Activated T-helper 17 cell treated with anti-CD3 and anti-CD28 coated beads, Interleukin-2, amount 50 U/mL, for 72 hours (primary cell): ENCODE data around the gene PXMP4. TPM values are rescaled to one million over a fixed set of nuclear protein-coding genes. Genes with fewer than 3 reads are reported as not detected.

Source experiments
- ATAC-seq: fragments of 150-1000 bp; cut with Tn5 transposase; replicated peaks from 2 replicates; pipeline ENCODE4 v1.10.0; 2021; ENCODE audit warnings: mild to moderate bottlenecking, moderate library complexity
- H3K27ac Mint-ChIP-seq: one replicate; pipeline ENCODE4 v1.8.0; 2022; ENCODE audit warnings: mixed read lengths
- H3K27me3 Mint-ChIP-seq: one replicate; pipeline ENCODE4 v1.8.0; 2022; ENCODE audit warnings: mixed read lengths
- H3K36me3 Mint-ChIP-seq: one replicate; pipeline ENCODE4 v1.8.0; 2022; ENCODE audit warnings: low read depth, mild to moderate bottlenecking, mixed read lengths
- H3K4me1 Mint-ChIP-seq: one replicate; pipeline ENCODE4 v1.8.0; 2022; ENCODE audit warnings: mixed read lengths
- H3K4me3 Mint-ChIP-seq: one replicate; pipeline ENCODE4 v1.8.0; 2022; ENCODE audit warnings: mild to moderate bottlenecking, mixed read lengths
- H3K9me3 Mint-ChIP-seq: one replicate; pipeline ENCODE4 v1.8.0; 2022; ENCODE audit warnings: mixed read lengths
- total RNA-seq, 2 donors: library from RNA; stranded (reverse); gene quantifications; one replicate each; pipeline ENCODE4 v1.2.3, GENCODE V29; 2022

Gene PXMP4
- total RNA-seq, 2 donors from 2014 or later = 6.7 to 8.0 TPM

- Mint-ChIP-seq H3K4me3 (peak overlapping the region; percentile 71), H3K4me1 (peaks cover 24% of the 10 kb centered on the region), H3K27ac (peak overlapping the region; percentile 84), H3K36me3 (peaks cover 19% of the 10 kb centered on the region), H3K27me3 (no peaks in the 10 kb centered on the region), H3K9me3 (no peaks in the 10 kb centered on the region)
- ATAC-seq = no peak
Observed at GRCh38 chr20:33687370-33687915, 32.7 kb downstream of the PXMP4 start.

GRCh38 chr20:33686984-33687366, 33.1 kb downstream of the PXMP4 start:
- peak overlapping the region; percentile 21 for H3K27ac Mint-ChIP-seq
- peaks cover 27% of the 10 kb centered on the region for H3K4me1 Mint-ChIP-seq
- H3K4me3 Mint-ChIP-seq = peak overlapping the region; percentile 71
- peaks cover 20% of the 10 kb centered on the region for H3K36me3 Mint-ChIP-seq
- no peaks in the 10 kb centered on the region for H3K27me3 Mint-ChIP-seq
- H3K9me3 Mint-ChIP-seq = no peaks in the 10 kb centered on the region
- ATAC-seq = no peak

GRCh38 chr20:33686100-33686983, 33.8 kb downstream of the PXMP4 start, which contains the start of gene E2F1:
E2F1 (minus strand) TSS chr20:33686385; CDS start chr20:33686264, 121 bp downstream.
- Mint-ChIP-seq H3K27me3 (no peaks in the 10 kb centered on the region), H3K4me1 (peaks cover 32% of the 10 kb centered on the region), H3K27ac (peak within 1 kb of the TSS; percentile 84), H3K36me3 (peaks cover 20% of the 10 kb centered on the region), H3K9me3 (no peaks in the 10 kb centered on the region), H3K4me3 (peak within 1 kb of the TSS; percentile 85)
- ATAC-seq = peak; percentile 91

- peaks cover 39% of the 10 kb centered on the region for H3K4me1 Mint-ChIP-seq
Observed at GRCh38 chr20:33685328-33686099, 34.6 kb downstream of the PXMP4 start.

GRCh38 chr20:33684533-33685327, 35.4 kb downstream of the PXMP4 start:
- Mint-ChIP-seq H3K36me3 (peaks cover 27% of the 10 kb centered on the region), H3K4me3 (peak overlapping the region; percentile 85), H3K27me3 (no peaks in the 10 kb centered on the region), H3K27ac (peak overlapping the region; percentile 84), H3K9me3 (no peaks in the 10 kb centered on the region), H3K4me1 (peaks cover 36% of the 10 kb centered on the region)
- ATAC-seq = no peak

More at GRCh38 chr20:33685328-33686099, 34.6 kb downstream of the PXMP4 start:
- Mint-ChIP-seq H3K36me3 (peaks cover 24% of the 10 kb centered on the region), H3K9me3 (no peaks in the 10 kb centered on the region), H3K27me3 (no peaks in the 10 kb centered on the region), H3K4me3 (peak overlapping the region; percentile 85), H3K27ac (peak overlapping the region; percentile 84)
- peak; percentile 54 for ATAC-seq

GRCh38 chr20:33681728-33682353, 38.3 kb downstream of the PXMP4 start:
- Mint-ChIP-seq H3K27ac (peak overlapping the region; percentile 51), H3K27me3 (no peaks in the 10 kb centered on the region), H3K4me3 (peak overlapping the region; percentile 40), H3K4me1 (peaks cover 28% of the 10 kb centered on the region), H3K9me3 (no peaks in the 10 kb centered on the region), H3K36me3 (peaks cover 55% of the 10 kb centered on the region)
- ATAC-seq = no peak

- Mint-ChIP-seq H3K4me3 (peak overlapping the region; percentile 40), H3K27me3 (no peaks in the 10 kb centered on the region), H3K9me3 (no peaks in the 10 kb centered on the region), H3K27ac (peak overlapping the region; percentile 51), H3K4me1 (peaks cover 23% of the 10 kb centered on the region), H3K36me3 (peaks cover 60% of the 10 kb centered on the region)
- ATAC-seq = no peak
Observed at GRCh38 chr20:33681288-33681687, 38.8 kb downstream of the PXMP4 start.

GRCh38 chr20:33680686-33681085, 39.4 kb downstream of the PXMP4 start:
- Mint-ChIP-seq H3K27me3 (no peaks in the 10 kb centered on the region), H3K4me1 (peaks cover 23% of the 10 kb centered on the region), H3K4me3 (peak overlapping the region; percentile 46), H3K36me3 (peaks cover 61% of the 10 kb centered on the region), H3K27ac (peak overlapping the region; percentile 46), H3K9me3 (no peaks in the 10 kb centered on the region)
- ATAC-seq = no peak

- Mint-ChIP-seq H3K4me3 (peak overlapping the region; percentile 46), H3K4me1 (peaks cover 27% of the 10 kb centered on the region), H3K36me3 (peaks cover 54% of the 10 kb centered on the region)
Observed at GRCh38 chr20:33679758-33680485, 40.2 kb downstream of the PXMP4 start.

GRCh38 chr20:33677991-33678702, 42.0 kb downstream of the PXMP4 start:
- Mint-ChIP-seq H3K27ac (peak overlapping the region; percentile 74), H3K4me1 (peaks cover 29% of the 10 kb centered on the region), H3K4me3 (peak overlapping the region; percentile 46), H3K9me3 (no peaks in the 10 kb centered on the region), H3K36me3 (peaks cover 49% of the 10 kb centered on the region), H3K27me3 (no peaks in the 10 kb centered on the region)
- ATAC-seq = no peak

More at GRCh38 chr20:33679758-33680485, 40.2 kb downstream of the PXMP4 start:
- ATAC-seq = peak; percentile 80
- no peaks in the 10 kb centered on the region for H3K27me3 Mint-ChIP-seq
- peak overlapping the region; percentile 74 for H3K27ac Mint-ChIP-seq
- no peaks in the 10 kb centered on the region for H3K9me3 Mint-ChIP-seq

- no peaks in the 10 kb centered on the region for H3K27me3 Mint-ChIP-seq
- ATAC-seq = no peak
- peaks cover 26% of the 10 kb centered on the region for H3K4me1 Mint-ChIP-seq
- no peak overlapping the region for H3K27ac Mint-ChIP-seq
- no peaks in the 10 kb centered on the region for H3K9me3 Mint-ChIP-seq
- H3K36me3 Mint-ChIP-seq = peaks cover 42% of the 10 kb centered on the region
- H3K4me3 Mint-ChIP-seq = no peak overlapping the region
Observed at GRCh38 chr20:33676652-33677645, 43.2 kb downstream of the PXMP4 start.
